HCT116 (cell line): ENCODE data around the gene KIN. TPM values are rescaled to one million over a fixed set of nuclear protein-coding genes. Genes with fewer than 3 reads are reported as not detected.

Source experiments
- ATAC-seq: fragments of 200-7000 bp; cut with Tn5 transposase; 2 replicates; pipeline ENCODE4 v1.9.1; 2020; ENCODE audit warnings: mild to moderate bottlenecking, moderate library complexity
- BruUV-seq: library from RNA; stranded (reverse); fragments of 400-500 nt; replicated peaks from 2 replicates; lab custom pipeline; 2021; lab: Mats Ljungman, UMichigan
- CTCF ChIA-PET: fragments of 300-600 bp; sonication (Branson Sonifier 250); formaldehyde crosslinking; loops from one replicate; lab custom pipeline; 2021; ENCODE audit warnings: antibody characterized with exemption; lab: Charles Lee
- POLR2A ChIA-PET: fragments of 300-600, 350-600 bp; sonication (Branson Sonifier 250); formaldehyde crosslinking; loops from one replicate; lab custom pipeline; 2021; ENCODE audit warnings: antibody characterized with exemption; lab: Charles Lee
- RAD21 ChIA-PET, 2 experiments: fragments of 300-600 bp; sonication (Branson Sonifier 250); formaldehyde crosslinking; loops; one replicate each; lab custom pipeline; 2023; ENCODE audit warnings: low total read pairs in 2 of 2; ENCODE audit not compliant: uncharacterized antibody in 2 of 2, unreplicated experiment in 2 of 2, low non-redundant PET in 1 of 2; lab: Charles Lee
- DNase-seq: peaks from one replicate; pipeline ENCODE4 v3.0.0-alpha.2; 2010; ENCODE audit warnings: low read depth, low spot score
- H2AFZ ChIP-seq: fragments of 200-600 bp; shearing (Covaris generic), sonication (generic); 2 replicates; pipeline ENCODE4 v1.6.1; 2017; ENCODE audit warnings: low read depth, mixed run types, mixed read lengths, antibody characterized with exemption, low read length; ENCODE audit not compliant: poor library complexity, severe bottlenecking
- H3K27ac ChIP-seq: 2 replicates; pipeline ENCODE4 v1.5.1; 2012; ENCODE audit warnings: low read depth, low read length
- H3K27me3 ChIP-seq: fragments of 200-600 bp; sonication (generic); 2 replicates; pipeline ENCODE4 v1.6.1; 2016; ENCODE audit warnings: mixed run types, low read length, mixed read lengths; ENCODE audit not compliant: insufficient read depth
- H3K36me3 ChIP-seq, 2 experiments: fragments of 200-500 bp in 1 of 2; fragments of 200-600 bp in 1 of 2; sonication (Bioruptor generic) in 1 of 2; sonication (generic) in 1 of 2; 2 replicates each; pipeline versions ENCODE4 v1.5.1 to v1.6.1; 2014 to 2016; ENCODE audit warnings: low read length in 2 of 2, inconsistent platforms in 1 of 2, mixed read lengths in 1 of 2, mixed run types in 1 of 2; ENCODE audit not compliant: insufficient read depth in 2 of 2, control insufficient read depth in 1 of 2
- H3K4me1 ChIP-seq, 2 experiments: fragments of 200-600 bp in 1 of 2; sonication (generic) in 1 of 2; 2 replicates each; pipeline versions ENCODE4 v1.5.1 to v1.6.1; 2012 to 2017; ENCODE audit warnings: low read length in 2 of 2, inconsistent platforms in 1 of 2, mild to moderate bottlenecking in 1 of 2, mixed read lengths in 1 of 2, mixed run types in 1 of 2, moderate library complexity in 1 of 2; ENCODE audit not compliant: insufficient read depth in 2 of 2, control insufficient read depth in 1 of 2
- H3K4me2 ChIP-seq: fragments of 200-600 bp; sonication (generic); 2 replicates; pipeline ENCODE4 v1.6.1; 2017; ENCODE audit warnings: mixed run types, low read length, mixed read lengths
- H3K4me3 ChIP-seq, 2 experiments: fragments of 200-600 bp in 1 of 2; sonication (generic) in 1 of 2; replicated peaks in 1 of 2; 2 replicates each; pipeline ENCODE4 v1.5.1; 2011 to 2016; ENCODE audit warnings: low read length in 2 of 2, control low read depth in 1 of 2, low read depth in 1 of 2, mild to moderate bottlenecking in 1 of 2, mixed read lengths in 1 of 2, mixed run types in 1 of 2
- H3K79me2 ChIP-seq: fragments of 200-600 bp; sonication (generic); 2 replicates; pipeline ENCODE4 v1.6.1; 2017; ENCODE audit warnings: mild to moderate bottlenecking, mixed run types, low read length, moderate library complexity, mixed read lengths; ENCODE audit not compliant: insufficient read depth
- H3K9ac ChIP-seq: fragments of 200-600 bp; sonication (generic); 2 replicates; pipeline ENCODE4 v1.6.1; 2016; ENCODE audit warnings: low read length, mixed read lengths
- H3K9me2 ChIP-seq: fragments of 200-600 bp; sonication (generic), shearing (Covaris generic); 2 replicates; pipeline ENCODE4 v1.6.1; 2017; ENCODE audit warnings: mixed run types, mild to moderate bottlenecking, moderate library complexity; ENCODE audit not compliant: insufficient read depth
- H3K9me3 ChIP-seq, 2 experiments: fragments of 200-500 bp in 1 of 2; fragments of 200-600 bp in 1 of 2; sonication (Bioruptor generic) in 1 of 2; sonication (generic) in 1 of 2; 2 replicates each; pipeline ENCODE4 v1.6.1; 2014 to 2017; ENCODE audit warnings: low read length in 2 of 2, mixed read lengths in 2 of 2, inconsistent platforms in 1 of 2, low read depth in 1 of 2, mild to moderate bottlenecking in 1 of 2, mixed run types in 1 of 2, moderate library complexity in 1 of 2; ENCODE audit not compliant: control insufficient read depth in 1 of 2, insufficient read depth in 1 of 2
- H4K20me1 ChIP-seq: fragments of 200-600 bp; sonication (generic), shearing (Covaris generic); 2 replicates; pipeline ENCODE4 v1.6.1; 2017; ENCODE audit warnings: mixed run types, mild to moderate bottlenecking, moderate library complexity; ENCODE audit not compliant: insufficient read depth
- ATF3 ChIP-seq: IDR thresholded peaks from 2 replicates; pipeline ENCODE4 v1.6.1; 2012
- CEBPB ChIP-seq: IDR thresholded peaks from 2 replicates; pipeline ENCODE4 v1.6.1; 2012; ENCODE audit warnings: low read depth
- CTCF ChIP-seq, 3 experiments: fragments of 200-600 bp in 1 of 3; sonication (generic) in 1 of 3; IDR thresholded peaks in 2 of 3; conservative IDR thresholded peaks in 1 of 3; 2 replicates each; pipeline ENCODE4 v1.5.1; 2012 to 2017; ENCODE audit warnings: low read depth in 2 of 3, low read length in 2 of 3, antibody characterized with exemption in 1 of 3, borderline replicate concordance in 1 of 3, control low read depth in 1 of 3, mild to moderate bottlenecking in 1 of 3, mixed read lengths in 1 of 3, mixed run types in 1 of 3, moderate library complexity in 1 of 3; ENCODE audit not compliant: insufficient read depth in 1 of 3
- EGR1 ChIP-seq: IDR thresholded peaks from 2 replicates; pipeline ENCODE4 v1.6.1; 2012; ENCODE audit warnings: low read depth
- ELF1 ChIP-seq: IDR thresholded peaks from 2 replicates; pipeline ENCODE4 v1.6.1; 2012; ENCODE audit warnings: low read depth, borderline replicate concordance
- EZH2phosphoT487 ChIP-seq: fragments of 200-600 bp; IDR thresholded peaks from 2 replicates; pipeline ENCODE4 v1.6.1; 2018; ENCODE audit warnings: antibody characterized with exemption, borderline replicate concordance
- FOSL1 ChIP-seq: IDR thresholded peaks from 2 replicates; pipeline ENCODE4 v1.6.1; 2012; ENCODE audit warnings: low read depth
- MAX ChIP-seq: IDR thresholded peaks from 2 replicates; pipeline ENCODE4 v1.6.1; 2012
- POLR2A ChIP-seq: IDR thresholded peaks from 2 replicates; pipeline ENCODE4 v1.7.0; 2011; ENCODE audit warnings: borderline replicate concordance; ENCODE audit not compliant: insufficient read depth, insufficient read length; ENCODE audit errors: extremely low read depth
- RAD21 ChIP-seq: IDR thresholded peaks from 2 replicates; pipeline ENCODE4 v1.6.1; 2012; ENCODE audit warnings: low read depth, mild to moderate bottlenecking
- SIN3A ChIP-seq: IDR thresholded peaks from 2 replicates; pipeline ENCODE4 v1.6.1; 2012; ENCODE audit warnings: low read depth
- SP1 ChIP-seq: IDR thresholded peaks from 2 replicates; pipeline ENCODE4 v1.6.1; 2012; ENCODE audit warnings: low read depth
- SRF ChIP-seq: IDR thresholded peaks from 2 replicates; pipeline ENCODE4 v1.6.1; 2012; ENCODE audit warnings: low read depth
- YY1 ChIP-seq: IDR thresholded peaks from 2 replicates; pipeline ENCODE4 v1.6.1; 2011; ENCODE audit warnings: low read length, low read depth, moderate library complexity, mild to moderate bottlenecking; ENCODE audit not compliant: insufficient replicate concordance; ENCODE audit errors: extremely low read depth
- ZBTB33 ChIP-seq: IDR thresholded peaks from 2 replicates; pipeline ENCODE4 v1.6.1; 2011; ENCODE audit warnings: mild to moderate bottlenecking, low read length, moderate library complexity; ENCODE audit not compliant: insufficient replicate concordance; ENCODE audit errors: extremely low read depth
- ZNF274 ChIP-seq: fragments of 200-500 bp; sonication (Bioruptor generic); IDR thresholded peaks from 2 replicates; pipeline ENCODE4 v1.6.1; 2014; ENCODE audit warnings: mild to moderate bottlenecking, low read depth, low read length, inconsistent platforms
- intact Hi-C: fragments of 100-400 bp; cut with micrococcal nuclease; formaldehyde crosslinking; loops from 2 replicates; pipeline ENCODE4 v1.10.0; 2022
- total RNA-seq: library from RNA; stranded (reverse); gene quantifications from one replicate; pipeline ENCODE4 v1.2.1, GENCODE V29; 2021; ENCODE audit not compliant: unreplicated experiment

Gene KIN
- total RNA-seq, 1 experiment from 2014 or later = 13.6 TPM

- no peaks in the 10 kb centered on the region for H4K20me1 ChIP-seq
- H3K79me2 ChIP-seq = no peaks in the 10 kb centered on the region
- H3K27me3 ChIP-seq = peaks cover 55% of the 10 kb centered on the region; the same call in 1 of the 2 replicates
- no peak overlapping the region for H2AFZ ChIP-seq
- ChIA-PET RAD21 (no interaction called here), CTCF (no interaction called here), POLR2A (no interaction called here)
- TF ChIP-seq SRF (no peak), YY1 (no peak), SP1 (no peak), CTCF (IDR thresholded peaks at IDR 0.05 in 2 of 3, conservative IDR thresholded peaks at IDR 0.05 in 1 of 3; ENCODE audit: borderline replicate concordance in 1 of 3, insufficient read depth in 1 of 3, low read depth in 2 of 3, low read length in 2 of 3) (no peak), EZH2phosphoT487 (no peak), FOSL1 (no peak), ELF1 (no peak), SIN3A (no peak), CEBPB (no peak), ATF3 (no peak), POLR2A (no peak), ZNF274 (no peak), MAX (no peak), EGR1 (no peak), ZBTB33 (no peak), RAD21 (no peak)
- no peaks in the 10 kb centered on the region for H3K36me3 ChIP-seq
- no peak overlapping the region for H3K27ac ChIP-seq
- DNase-seq (no peak), ATAC-seq (no peak)
- H3K4me3 ChIP-seq = no peak overlapping the region
- BruUV-seq = no TSS peak
- H3K9ac ChIP-seq = no peak overlapping the region
- no peak overlapping the region for H3K4me2 ChIP-seq
- no peaks in the 10 kb centered on the region for H3K9me3 ChIP-seq
- no peaks in the 10 kb centered on the region for H3K9me2 ChIP-seq
- no peaks in the 10 kb centered on the region for H3K4me1 ChIP-seq
- intact Hi-C loops = no loop called here
Observed at GRCh38 chr10:7722927-7723529, 64.8 kb downstream of the KIN start.
